HL-60 (cell line): ENCODE data around the gene EVA1C.

ENCODE experiments used
- GABPA ChIP-seq: IDR thresholded peaks from 2 replicates; pipeline ENCODE4 v1.6.1; 2012; ENCODE audit warnings: low read depth
- POLR2AphosphoS5 ChIP-seq: IDR thresholded peaks from 2 replicates; pipeline ENCODE4 v1.6.1; 2012; ENCODE audit warnings: low read depth
- SPI1 ChIP-seq: IDR thresholded peaks from 2 replicates; pipeline ENCODE4 v1.6.1; 2012; ENCODE audit warnings: low read depth, mild to moderate bottlenecking, borderline replicate concordance
- TF ChIP-seq, protein P1 (sequence below): IDR thresholded peaks from one replicate; pipeline ENCODE4 v1.5.1; 2011; ENCODE audit warnings: low read length, control low read depth, inconsistent platforms; ENCODE audit not compliant: insufficient read depth
- TF ChIP-seq, protein P2 (sequence below): IDR thresholded peaks from 2 replicates; pipeline ENCODE4 v1.6.1; 2012; ENCODE audit warnings: low read depth; ENCODE audit not compliant: insufficient replicate concordance

DNA sequence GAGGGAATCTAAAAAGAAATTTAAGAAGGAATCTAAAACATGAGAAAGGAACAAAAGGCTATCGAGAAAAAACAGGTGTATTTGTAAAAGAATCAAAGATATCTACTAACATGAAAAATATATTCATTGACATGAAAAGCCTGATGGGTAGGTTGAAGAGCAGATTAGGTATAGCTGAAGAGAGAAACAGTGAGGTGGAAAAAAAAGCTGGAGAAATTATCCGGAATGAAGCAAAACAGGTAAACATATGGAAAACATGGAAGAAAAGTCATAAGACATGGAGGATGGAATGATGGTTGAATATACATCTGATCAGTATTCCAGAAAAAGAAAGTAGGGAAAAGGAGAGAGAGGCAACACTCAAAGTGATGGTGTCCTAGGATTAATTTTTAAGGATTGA lies 9.6 kb downstream of the EVA1C start:
- TF ChIP-seq, protein P1, sequence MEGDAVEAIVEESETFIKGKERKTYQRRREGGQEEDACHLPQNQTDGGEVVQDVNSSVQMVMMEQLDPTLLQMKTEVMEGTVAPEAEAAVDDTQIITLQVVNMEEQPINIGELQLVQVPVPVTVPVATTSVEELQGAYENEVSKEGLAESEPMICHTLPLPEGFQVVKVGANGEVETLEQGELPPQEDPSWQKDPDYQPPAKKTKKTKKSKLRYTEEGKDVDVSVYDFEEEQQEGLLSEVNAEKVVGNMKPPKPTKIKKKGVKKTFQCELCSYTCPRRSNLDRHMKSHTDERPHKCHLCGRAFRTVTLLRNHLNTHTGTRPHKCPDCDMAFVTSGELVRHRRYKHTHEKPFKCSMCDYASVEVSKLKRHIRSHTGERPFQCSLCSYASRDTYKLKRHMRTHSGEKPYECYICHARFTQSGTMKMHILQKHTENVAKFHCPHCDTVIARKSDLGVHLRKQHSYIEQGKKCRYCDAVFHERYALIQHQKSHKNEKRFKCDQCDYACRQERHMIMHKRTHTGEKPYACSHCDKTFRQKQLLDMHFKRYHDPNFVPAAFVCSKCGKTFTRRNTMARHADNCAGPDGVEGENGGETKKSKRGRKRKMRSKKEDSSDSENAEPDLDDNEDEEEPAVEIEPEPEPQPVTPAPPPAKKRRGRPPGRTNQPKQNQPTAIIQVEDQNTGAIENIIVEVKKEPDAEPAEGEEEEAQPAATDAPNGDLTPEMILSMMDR = no peak
- TF ChIP-seq SPI1 (no peak), POLR2AphosphoS5 (no peak), GABPA (no peak)
- TF ChIP-seq, protein P2, sequence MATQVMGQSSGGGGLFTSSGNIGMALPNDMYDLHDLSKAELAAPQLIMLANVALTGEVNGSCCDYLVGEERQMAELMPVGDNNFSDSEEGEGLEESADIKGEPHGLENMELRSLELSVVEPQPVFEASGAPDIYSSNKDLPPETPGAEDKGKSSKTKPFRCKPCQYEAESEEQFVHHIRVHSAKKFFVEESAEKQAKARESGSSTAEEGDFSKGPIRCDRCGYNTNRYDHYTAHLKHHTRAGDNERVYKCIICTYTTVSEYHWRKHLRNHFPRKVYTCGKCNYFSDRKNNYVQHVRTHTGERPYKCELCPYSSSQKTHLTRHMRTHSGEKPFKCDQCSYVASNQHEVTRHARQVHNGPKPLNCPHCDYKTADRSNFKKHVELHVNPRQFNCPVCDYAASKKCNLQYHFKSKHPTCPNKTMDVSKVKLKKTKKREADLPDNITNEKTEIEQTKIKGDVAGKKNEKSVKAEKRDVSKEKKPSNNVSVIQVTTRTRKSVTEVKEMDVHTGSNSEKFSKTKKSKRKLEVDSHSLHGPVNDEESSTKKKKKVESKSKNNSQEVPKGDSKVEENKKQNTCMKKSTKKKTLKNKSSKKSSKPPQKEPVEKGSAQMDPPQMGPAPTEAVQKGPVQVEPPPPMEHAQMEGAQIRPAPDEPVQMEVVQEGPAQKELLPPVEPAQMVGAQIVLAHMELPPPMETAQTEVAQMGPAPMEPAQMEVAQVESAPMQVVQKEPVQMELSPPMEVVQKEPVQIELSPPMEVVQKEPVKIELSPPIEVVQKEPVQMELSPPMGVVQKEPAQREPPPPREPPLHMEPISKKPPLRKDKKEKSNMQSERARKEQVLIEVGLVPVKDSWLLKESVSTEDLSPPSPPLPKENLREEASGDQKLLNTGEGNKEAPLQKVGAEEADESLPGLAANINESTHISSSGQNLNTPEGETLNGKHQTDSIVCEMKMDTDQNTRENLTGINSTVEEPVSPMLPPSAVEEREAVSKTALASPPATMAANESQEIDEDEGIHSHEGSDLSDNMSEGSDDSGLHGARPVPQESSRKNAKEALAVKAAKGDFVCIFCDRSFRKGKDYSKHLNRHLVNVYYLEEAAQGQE = no peak
